B cell (primary cell): ENCODE measurements around the gene ARMC12. TPM values are rescaled to one million over a fixed set of nuclear protein-coding genes. Genes with fewer than 3 reads are reported as not detected.
A peak's percentile ranks its signal among the peaks of the same experiment; 100 is the strongest.

Source experiments
- ATAC-seq: fragments of 200-7000 bp; cut with Tn5 transposase; one replicate; pipeline ENCODE4 v1.10.0; 2021; ENCODE audit warnings: low read depth, mild to moderate bottlenecking, moderate number of reproducible peaks, moderate library complexity
- CTCF ChIA-PET: fragments of 350-600 bp; sonication (Branson Sonifier 250); formaldehyde crosslinking; loops from one replicate; lab custom pipeline; 2021; ENCODE audit warnings: antibody characterized with exemption, inconsistent platforms; lab: Charles Lee
- POLR2A ChIA-PET: fragments of 350-600 bp; sonication (Branson Sonifier 250); formaldehyde crosslinking; loops from one replicate; lab custom pipeline; 2021; ENCODE audit warnings: antibody characterized with exemption; lab: Charles Lee
- DNase-seq: peaks from one replicate; pipeline ENCODE4 v3.0.0; 2013
- H2AFZ ChIP-seq: 2 replicates; pipeline ENCODE4 v1.6.1; 2012; ENCODE audit warnings: mild to moderate bottlenecking, low read depth, low read length; ENCODE audit not compliant: insufficient read depth, poor library complexity, severe bottlenecking
- H3K27ac ChIP-seq, 2 donors: 1 replicate in 1 of 2; 2 replicates in 1 of 2; pipeline ENCODE4 v1.5.1; 2012 to 2013; ENCODE audit warnings: low read length in 2 of 2, mild to moderate bottlenecking in 2 of 2, moderate library complexity in 1 of 2
- H3K27me3 ChIP-seq, 4 experiments: fragments of 200-600 bp in 1 of 4; sonication (generic) in 1 of 4; replicated peaks in 1 of 4; 1 replicate in 2 of 4; 2 replicates in 2 of 4; pipeline versions ENCODE4 v1.6.1 to v1.7.0; 2013 to 2016; ENCODE audit warnings: low read length in 3 of 4, mild to moderate bottlenecking in 2 of 4, mixed read lengths in 1 of 4, moderate library complexity in 1 of 4; ENCODE audit not compliant: insufficient read depth in 4 of 4, control insufficient read depth in 3 of 4; ENCODE audit errors: control extremely low read depth in 1 of 4
- H3K36me3 ChIP-seq, 2 experiments: replicated peaks in 1 of 2; 1 replicate in 1 of 2; 2 replicates in 1 of 2; pipeline versions ENCODE4 v1.6.1 to v1.7.1; 2013; ENCODE audit warnings: low read length in 1 of 2; ENCODE audit not compliant: insufficient read depth in 2 of 2, control insufficient read depth in 1 of 2; ENCODE audit errors: control extremely low read depth in 1 of 2, extremely low read depth in 1 of 2
- H3K4me1 ChIP-seq, 2 donors: fragments of 200-600 bp in 1 of 2; sonication (generic) in 1 of 2; 1 replicate in 1 of 2; 2 replicates in 1 of 2; pipeline versions ENCODE4 v1.5.1 to v1.6.1; 2013 to 2017; ENCODE audit warnings: low read length in 2 of 2; ENCODE audit not compliant: control insufficient read depth in 2 of 2, insufficient read depth in 2 of 2
- H3K4me2 ChIP-seq: replicated peaks from 2 replicates; pipeline ENCODE3; 2012; ENCODE audit warnings: mild to moderate bottlenecking, low read depth, low read length; ENCODE audit not compliant: poor library complexity, severe bottlenecking
- H3K4me3 ChIP-seq, 5 experiments: fragments of 200-600 bp in 1 of 5; sonication (generic) in 1 of 5; 1 replicate in 3 of 5; 2 replicates in 2 of 5; pipeline versions ENCODE4 v1.5.1 to v1.7.0; 2011 to 2016; ENCODE audit warnings: low read length in 4 of 5, mild to moderate bottlenecking in 4 of 5, low read depth in 2 of 5, control low read depth in 1 of 5, moderate library complexity in 1 of 5; ENCODE audit not compliant: insufficient read depth in 1 of 5; ENCODE audit errors: control extremely low read depth in 1 of 5, extremely low read depth in 1 of 5
- H3K79me2 ChIP-seq: fragments of 200-600 bp; sonication (generic); one replicate; pipeline ENCODE4 v1.6.0; 2016; ENCODE audit warnings: low read length; ENCODE audit not compliant: control insufficient read depth, insufficient read depth
- H3K9ac ChIP-seq: fragments of 200-600 bp; sonication (generic); 2 replicates; pipeline ENCODE4 v1.6.1; 2017; ENCODE audit warnings: mild to moderate bottlenecking, low read length, moderate library complexity
- H3K9me3 ChIP-seq, 3 donors: one replicate each; pipeline versions ENCODE4 v1.6.1 to v1.7.1; 2013; ENCODE audit warnings: low read length in 2 of 3; ENCODE audit not compliant: control insufficient read depth in 2 of 3, insufficient read depth in 1 of 3; ENCODE audit errors: control extremely low read depth in 1 of 3
- H4K20me1 ChIP-seq: 2 replicates; pipeline ENCODE4 v1.6.0; 2012; ENCODE audit warnings: mild to moderate bottlenecking, low read length; ENCODE audit not compliant: insufficient read depth, control insufficient read depth, poor library complexity, severe bottlenecking
- H3K27ac Mint-ChIP-seq: one replicate; pipeline ENCODE4 v1.8.0; 2021; ENCODE audit warnings: mixed read lengths
- H3K27me3 Mint-ChIP-seq: one replicate; pipeline ENCODE4 v1.8.0; 2021; ENCODE audit warnings: mixed read lengths
- H3K4me1 Mint-ChIP-seq: one replicate; pipeline ENCODE4 v1.8.0; 2021; ENCODE audit warnings: mixed read lengths
- H3K4me3 Mint-ChIP-seq: one replicate; pipeline ENCODE4 v1.8.0; 2021; ENCODE audit warnings: mixed read lengths
- H3K9me3 Mint-ChIP-seq: one replicate; pipeline ENCODE4 v1.8.0; 2022; ENCODE audit warnings: mixed read lengths; ENCODE audit not compliant: insufficient read depth
- EZH2 ChIP-seq: IDR thresholded peaks from 2 replicates; pipeline ENCODE4 v1.6.1; 2012; ENCODE audit warnings: borderline replicate concordance, low read depth, mild to moderate bottlenecking, moderate library complexity, low read length; ENCODE audit not compliant: insufficient read depth, poor library complexity, severe bottlenecking
- WGBS: methylation state at CpG from one replicate; pipeline ENCODE4 v1.1.5; 2013; ENCODE audit warnings: missing lambda C conversion rate; ENCODE audit not compliant: insufficient coverage; 5-methylcytosine and 5-hydroxymethylcytosine counted together
- intact Hi-C: fragments of 100-400 bp; cut with micrococcal nuclease; formaldehyde crosslinking; loops from one replicate; pipeline ENCODE4 v1.10.0; 2022
- polyA plus RNA-seq: library from polyadenylated mRNA; depleted of rRNA; stranded (reverse); fragments of >200 nt; gene quantifications from 2 replicates; pipeline ENCODE4 v1.2.3, GENCODE V29; 2012
- total RNA-seq, 2 donors: library from RNA; stranded (reverse); fragments of 120-200 nt in 1 of 2; gene quantifications; 1 replicate in 1 of 2; 2 replicates in 1 of 2; pipeline versions ENCODE4 v1.2.3 to v1.2.4, GENCODE V29; 2013 to 2022
- TF ChIP-seq, protein P1 (sequence below): fragments of 200-600 bp; IDR thresholded peaks from one replicate; pipeline ENCODE4 v1.8.0; 2022; ENCODE audit warnings: antibody characterized with exemption, mild to moderate bottlenecking

The ARMC12 gene
- total and polyA plus RNA-seq, 2 donors (not counting 1 experiment from before 2014, with no cell fraction given), result 0.52 to 2.8 TPM

DNA sequence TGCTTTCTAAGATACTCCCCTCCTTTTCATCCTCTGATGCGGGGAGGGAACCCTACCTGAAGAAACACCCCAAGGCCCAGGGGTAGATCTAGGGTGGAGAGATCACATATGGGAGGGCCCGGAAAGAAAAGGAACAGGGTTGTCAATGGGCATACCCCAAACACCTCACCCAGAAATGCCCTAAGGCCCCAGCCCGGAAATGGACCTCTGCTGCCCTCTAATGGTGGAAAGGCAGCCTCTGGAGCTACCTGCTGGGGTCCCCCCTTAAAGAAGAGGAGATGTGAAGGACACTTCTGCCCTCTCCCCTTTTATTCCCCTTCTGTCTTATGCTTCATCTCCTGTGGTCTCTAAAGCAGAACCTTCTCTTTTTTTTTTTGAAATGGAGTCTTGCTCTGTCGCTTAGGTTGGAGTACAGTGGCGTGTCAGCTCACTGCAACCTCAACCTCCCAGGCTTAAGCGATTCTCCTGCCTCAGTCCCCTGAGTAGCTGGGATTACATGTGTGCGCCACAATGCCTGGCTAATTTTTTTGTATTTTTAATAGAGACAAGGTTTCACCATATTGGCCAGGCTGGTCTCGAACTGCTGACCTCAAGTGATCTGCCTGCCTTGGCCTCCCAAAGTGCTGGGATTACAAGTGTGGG is 458 bp upstream of the ARMC12 start:
- Histone ChIP-seq H3K9ac (no peak overlapping the region), H3K27me3 (no peaks in the 10 kb centered on the region), H3K4me1 (peaks cover 14 to 27% of the 10 kb centered on the region in 2 donors), H2AFZ (peak overlapping the region; percentile 48), H3K4me3 (no peak overlapping the region), H3K36me3 (no peaks in the 10 kb centered on the region), H3K9me3 (no peaks in the 10 kb centered on the region), H3K79me2 (no peaks in the 10 kb centered on the region), H4K20me1 (no peaks in the 10 kb centered on the region), H3K4me2 (peak overlapping the region; percentile 27), H3K27ac (no peak overlapping the region)
- peak; percentile 9 for ATAC-seq
- H3K27ac Mint-ChIP-seq, result peak overlapping the region; percentile 67
- H3K4me1 Mint-ChIP-seq, result peaks cover 29% of the 10 kb centered on the region
- DNase-seq, result peak; percentile 88
- ChIA-PET POLR2A (interaction anchor here (0.6 to 0.7 kb wide), 2 partner anchors 118 to 146 kb away, joined by 3 read pairs; no protein-coding TSS in a partner anchor), CTCF (interaction anchor here (0.6 to 12.6 kb wide), 60 partner anchors 9 to 624 kb away, joined by 3 to 369 read pairs (median 4); partner anchors contain the start of genes DEF6 and MAPK14)
- no peak overlapping the region for H3K4me3 Mint-ChIP-seq
- H3K9me3 Mint-ChIP-seq, result no peaks in the 10 kb centered on the region
- 59% methylated on average over 3 of the region's 8 CpGs for WGBS
- no peak for TF ChIP-seq EZH2
- TF ChIP-seq, protein P1, sequence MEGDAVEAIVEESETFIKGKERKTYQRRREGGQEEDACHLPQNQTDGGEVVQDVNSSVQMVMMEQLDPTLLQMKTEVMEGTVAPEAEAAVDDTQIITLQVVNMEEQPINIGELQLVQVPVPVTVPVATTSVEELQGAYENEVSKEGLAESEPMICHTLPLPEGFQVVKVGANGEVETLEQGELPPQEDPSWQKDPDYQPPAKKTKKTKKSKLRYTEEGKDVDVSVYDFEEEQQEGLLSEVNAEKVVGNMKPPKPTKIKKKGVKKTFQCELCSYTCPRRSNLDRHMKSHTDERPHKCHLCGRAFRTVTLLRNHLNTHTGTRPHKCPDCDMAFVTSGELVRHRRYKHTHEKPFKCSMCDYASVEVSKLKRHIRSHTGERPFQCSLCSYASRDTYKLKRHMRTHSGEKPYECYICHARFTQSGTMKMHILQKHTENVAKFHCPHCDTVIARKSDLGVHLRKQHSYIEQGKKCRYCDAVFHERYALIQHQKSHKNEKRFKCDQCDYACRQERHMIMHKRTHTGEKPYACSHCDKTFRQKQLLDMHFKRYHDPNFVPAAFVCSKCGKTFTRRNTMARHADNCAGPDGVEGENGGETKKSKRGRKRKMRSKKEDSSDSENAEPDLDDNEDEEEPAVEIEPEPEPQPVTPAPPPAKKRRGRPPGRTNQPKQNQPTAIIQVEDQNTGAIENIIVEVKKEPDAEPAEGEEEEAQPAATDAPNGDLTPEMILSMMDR, result peak; percentile 91
- no peaks in the 10 kb centered on the region for H3K27me3 Mint-ChIP-seq
- intact Hi-C loops, result no loop called here
